Measurements from ENCODE around the gene TMA7.

TMA7 gene

DNA sequence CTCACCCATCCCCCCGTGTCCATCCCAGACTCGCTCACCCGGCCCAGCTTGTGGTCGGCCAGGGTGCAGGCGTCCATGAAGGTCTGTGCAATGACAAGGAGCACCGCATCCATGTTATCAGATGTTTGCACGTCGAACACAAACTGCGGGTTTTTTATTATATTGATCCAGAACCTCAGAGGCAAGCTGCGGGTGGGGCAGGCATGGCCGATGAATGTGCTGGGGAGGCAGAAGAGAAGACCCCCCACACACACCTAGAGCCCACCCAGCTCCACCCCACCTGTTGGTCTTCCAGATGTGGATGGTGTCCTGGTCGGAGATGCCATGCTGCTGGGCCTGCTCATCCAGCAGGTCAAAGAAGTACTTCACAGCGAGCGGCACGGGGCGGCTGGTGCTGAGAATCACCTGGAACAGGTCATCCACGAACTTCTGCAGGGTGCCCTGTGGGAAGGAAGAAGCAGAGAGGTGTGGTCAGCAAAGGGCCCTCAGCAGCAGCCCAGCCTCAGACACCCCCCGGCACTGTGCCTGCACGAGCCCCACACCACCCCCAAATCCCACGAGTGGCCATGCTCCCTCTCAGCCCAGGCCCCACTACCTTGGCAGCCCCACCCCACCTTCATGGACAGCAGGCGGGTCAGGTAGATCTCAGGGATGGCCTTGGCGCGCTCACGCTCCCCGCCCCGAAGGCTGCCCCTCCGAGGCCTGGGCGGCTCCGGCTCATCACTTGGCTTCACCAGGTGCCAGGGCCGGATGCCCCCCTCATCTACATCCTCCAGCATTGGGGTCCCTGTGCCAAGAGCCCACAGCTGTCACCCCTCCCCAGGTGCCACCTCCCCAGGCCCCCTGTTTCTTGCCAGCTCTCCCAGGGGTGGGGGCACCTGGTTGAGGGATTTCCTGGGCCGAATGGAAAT is 30.5 kb upstream of the TMA7 start:
- no peak for DNase-seq

DNA sequence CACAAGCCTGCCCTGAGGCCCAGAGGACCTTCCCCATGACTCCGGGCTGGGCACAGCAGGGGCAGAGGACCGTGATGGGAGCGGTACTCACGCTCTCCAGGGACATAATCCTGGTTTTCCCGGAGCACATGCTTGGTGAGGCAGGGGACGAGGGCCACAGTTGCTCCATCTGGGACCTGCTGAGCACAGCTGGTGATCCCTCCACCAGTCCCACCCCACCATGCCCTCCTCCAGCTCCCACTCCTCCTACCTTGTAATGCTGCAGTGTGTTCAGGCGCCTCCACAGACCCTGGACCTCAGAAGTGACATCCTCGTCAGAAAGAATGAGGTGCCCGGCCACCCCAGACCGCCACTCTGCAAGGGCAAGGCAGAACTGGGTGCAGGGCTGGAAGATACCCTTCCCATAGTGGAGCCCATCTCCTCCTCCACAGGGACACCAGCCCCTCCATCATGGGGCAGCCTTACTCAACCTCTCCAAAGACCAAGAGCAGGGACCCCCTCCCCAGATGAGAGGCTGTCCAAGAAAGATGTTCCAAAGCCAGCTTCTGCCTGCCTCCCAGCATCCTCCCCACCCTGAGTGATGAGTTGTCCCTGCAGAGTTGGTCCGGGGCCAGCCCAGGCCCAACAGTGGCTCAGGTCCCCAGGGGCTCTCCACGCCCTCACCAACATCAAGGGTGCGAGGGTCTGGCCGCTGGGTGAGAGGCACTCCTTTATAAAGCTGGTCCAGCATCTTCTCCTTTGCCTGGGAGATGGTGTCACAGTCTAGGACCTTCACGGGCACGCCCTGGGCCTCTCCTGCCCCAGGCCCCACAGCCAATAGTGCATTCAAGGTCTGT is 29.6 kb upstream of the TMA7 start:
- DNase-seq = no peak

DNA sequence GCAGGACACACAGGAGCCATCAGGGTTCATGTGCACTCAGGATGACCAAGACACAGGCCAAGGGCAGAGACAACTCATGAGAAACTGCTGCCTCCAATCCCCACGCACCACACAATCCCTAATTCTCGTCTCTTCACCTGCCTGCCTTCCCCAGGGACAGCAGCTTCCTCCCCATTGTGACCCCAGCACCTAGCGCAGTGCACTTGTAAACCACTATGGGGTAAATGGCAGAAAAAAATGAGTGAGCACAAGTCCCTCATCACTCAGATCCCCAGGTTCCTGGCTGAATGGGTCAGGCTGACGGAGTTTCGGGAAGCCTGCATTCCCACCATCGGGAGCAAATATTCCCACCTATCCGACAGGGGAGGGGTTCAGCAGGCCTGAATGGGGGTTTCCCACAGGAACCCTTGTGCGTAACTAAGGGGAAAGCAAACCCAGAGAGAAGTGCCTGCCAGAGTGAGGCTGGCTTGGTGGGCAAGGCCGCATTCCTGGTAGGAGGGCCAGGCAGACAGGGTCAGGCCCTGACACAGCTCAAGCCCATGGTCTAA is 28.9 kb upstream of the TMA7 start:
- DNase-seq = no peak

DNA sequence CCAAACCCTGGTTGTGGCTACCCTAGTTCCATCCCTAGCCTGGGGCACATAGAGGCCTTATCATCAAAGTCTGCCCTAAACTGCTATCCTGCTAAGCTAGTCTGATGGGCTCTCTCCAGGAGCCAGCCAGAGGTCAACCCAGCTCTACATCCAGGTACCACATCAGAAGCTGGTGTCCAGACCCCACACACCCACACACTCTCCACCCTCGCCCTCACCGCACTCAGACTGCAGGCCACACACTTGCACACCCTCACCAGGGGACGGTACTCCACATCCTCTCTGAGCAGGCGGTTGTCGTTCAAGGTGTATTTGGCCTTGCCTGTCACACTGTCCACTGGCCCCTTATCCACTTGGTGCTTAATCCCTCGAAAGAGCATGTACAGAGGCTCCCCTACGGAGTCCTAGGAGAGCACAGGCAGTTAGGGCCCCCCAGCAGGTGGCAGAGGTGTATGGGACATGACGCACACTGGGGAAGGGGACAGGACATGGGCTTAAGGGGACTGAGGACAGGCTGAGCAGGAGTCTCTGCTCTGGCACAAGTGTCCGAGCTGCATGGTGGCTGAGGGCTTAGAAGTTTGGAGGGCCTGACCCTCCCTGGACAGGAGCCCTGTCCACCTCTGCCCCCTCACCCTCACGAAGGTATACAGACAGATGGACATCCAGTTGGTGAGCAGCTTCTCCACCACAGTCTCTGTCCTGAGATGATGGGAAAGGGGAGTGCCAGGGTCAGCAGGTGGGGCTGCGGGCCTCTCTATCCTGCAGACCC is 28.3 kb upstream of the TMA7 start:
- no peak for DNase-seq

DNA sequence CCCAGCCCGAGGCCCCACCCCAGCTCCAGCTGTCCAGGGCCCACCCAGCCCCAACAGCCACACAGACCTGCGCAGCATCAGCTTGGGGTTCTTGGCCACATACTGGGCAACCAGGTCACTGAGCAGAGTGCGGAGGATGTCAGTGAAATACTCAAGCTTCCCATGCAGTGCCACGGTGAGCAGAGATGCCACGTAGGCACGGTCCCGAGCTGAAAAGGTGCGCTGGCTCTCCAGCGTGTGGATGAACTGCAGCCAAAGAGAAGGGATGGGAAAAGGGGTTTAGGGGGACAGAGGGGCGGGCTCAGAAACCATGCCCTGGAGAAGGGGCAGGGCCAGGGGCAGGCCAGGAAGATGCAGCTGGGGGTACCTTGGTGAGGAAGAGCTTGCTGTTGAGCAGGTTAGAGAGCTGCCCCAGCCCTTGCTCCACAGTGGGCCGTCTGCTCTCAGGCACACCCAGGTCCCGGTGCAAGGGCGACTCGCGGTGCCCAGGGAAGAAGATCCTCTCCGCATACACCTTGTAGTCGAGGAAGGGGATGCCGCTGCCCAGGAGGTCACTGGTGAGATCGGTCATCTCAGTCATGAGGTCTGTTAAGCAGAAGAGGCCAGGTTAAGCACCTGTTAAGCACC is 27.6 kb upstream of the TMA7 start:
- DNase-seq = no peak

DNA sequence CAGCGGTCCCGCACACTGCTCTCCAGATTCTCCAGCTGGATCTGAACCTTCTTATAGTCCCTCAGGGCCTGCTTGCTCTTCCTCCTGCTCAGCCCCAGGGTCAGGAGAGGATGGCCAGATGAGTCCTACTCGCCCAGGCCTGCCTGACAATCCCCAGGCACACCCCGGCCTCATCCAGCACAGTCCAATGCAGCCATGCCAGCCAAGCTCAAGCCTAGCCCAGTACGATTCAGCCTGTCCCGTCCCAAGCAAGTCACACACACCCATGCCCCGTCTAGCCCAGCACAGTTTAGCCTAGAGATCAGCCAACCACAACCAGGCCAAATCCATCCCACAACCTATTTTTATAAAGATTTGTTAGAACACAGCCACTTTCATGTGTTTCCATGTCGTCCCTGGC is 27.0 kb upstream of the TMA7 start:
- no peak for DNase-seq

DNA sequence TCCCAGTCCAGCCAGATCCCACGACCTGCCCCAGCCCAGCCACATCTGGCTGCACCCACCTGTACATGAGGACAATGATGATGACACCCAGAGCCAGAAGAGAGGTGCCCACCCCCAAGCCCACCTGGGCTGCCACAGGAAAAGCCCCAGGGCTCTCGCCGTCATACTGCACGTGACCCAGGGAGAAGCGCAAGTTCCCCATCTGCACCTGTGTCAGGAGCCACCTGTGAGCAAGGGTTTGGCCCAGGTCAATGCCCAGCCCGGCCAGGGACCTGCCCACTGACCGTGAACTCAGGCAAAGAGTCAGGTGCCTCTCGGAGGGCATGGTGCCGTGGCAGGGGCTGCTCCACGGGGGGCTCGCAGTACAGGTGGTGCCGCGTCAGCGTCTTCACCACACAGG is 26.4 kb upstream of the TMA7 start:
- no peak for DNase-seq

DNA sequence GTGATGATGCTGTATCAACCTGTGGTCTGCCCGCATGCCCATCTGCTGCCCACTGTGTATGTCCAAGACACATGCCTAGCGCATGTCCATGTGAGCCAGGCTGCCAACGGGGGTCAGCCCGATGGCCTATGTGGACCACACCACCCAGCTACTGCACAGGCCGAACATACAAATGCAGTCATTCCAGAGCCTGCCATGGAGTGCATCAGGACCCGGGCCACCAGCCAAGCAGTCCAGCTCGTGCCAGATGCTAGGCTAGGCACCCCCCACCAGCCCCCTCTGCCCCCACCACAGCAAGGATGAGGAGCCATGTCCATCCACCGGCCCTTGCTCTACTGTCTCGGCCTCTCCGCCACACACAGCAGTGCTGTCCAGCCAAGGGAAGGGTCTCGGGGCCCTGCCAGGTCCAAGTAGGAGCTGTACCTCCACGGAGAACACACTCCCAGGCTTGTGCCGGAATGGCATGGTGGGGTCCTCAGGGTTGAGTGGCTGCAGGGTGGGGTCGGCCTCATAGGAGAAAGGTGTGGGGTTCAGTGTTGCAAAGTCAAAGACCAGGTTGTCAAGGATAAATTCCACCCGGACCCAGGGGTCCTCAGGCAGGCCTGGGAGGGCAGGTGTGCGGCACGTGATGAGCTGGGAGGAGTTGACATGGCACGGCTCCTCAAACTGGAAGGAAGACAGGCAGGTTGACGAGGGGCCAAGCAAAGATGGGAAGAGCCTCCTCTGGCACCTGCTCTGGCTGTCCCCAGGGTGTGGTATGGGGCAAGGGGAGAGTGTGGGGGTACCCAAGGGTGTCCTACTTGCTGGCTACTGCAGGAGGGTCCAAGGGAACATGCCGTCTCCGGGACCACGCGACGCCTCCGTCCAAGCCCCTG is 25.4 kb upstream of the TMA7 start:
- no peak for DNase-seq

DNA sequence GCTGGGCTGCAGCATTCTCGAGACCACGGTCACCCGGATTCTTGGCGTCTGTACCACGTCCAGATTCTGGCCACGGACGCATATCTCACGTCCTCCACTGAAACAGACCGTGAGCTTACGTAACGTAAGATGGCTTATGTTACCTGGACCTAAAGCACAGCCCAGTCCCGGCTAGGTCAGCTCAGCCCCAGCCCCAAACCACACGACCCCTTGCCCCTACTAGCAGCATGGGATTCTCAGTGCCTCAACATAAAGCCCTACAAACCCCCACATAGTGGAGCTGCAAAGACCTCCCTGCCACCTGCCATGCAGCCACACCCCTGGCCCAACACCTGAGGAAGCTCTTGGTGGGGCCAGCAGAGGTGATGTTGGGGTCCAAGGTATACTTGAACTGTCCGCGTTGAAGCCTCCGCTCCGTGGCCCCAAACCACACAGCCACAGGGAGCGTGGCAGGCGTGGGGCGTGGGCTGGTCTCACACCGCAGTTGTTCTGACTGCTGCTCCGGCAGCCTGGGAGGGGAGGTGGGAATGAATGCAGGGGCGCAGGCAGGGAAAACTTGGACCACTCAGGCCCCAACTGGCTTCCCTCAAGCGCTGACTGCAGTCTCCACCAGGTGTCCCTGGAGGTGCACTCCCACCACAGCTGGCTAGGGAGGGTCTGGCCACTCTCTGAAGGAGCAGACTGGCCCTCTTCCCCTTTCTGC is 24.7 kb upstream of the TMA7 start:
- DNase-seq = no peak

DNA sequence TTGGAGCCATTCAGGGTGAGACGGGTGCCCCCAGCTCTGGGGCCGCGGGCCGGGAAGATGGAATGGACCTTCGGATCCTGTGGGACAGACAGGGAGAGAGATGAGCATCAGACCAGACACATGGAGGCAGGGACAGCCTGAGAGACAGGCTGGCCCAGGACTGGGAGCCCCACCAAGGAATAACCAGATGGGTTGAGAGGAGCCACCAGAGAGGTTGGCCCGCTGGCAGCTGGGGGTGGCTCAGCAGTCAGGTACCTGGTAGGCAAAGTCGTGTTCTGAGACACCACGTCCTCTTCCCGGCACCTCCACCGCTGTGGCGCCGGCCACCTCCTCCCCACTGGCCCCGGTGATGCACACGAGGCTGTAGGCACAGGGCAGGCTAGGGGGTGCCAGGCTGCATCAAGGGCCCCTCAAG is 24.0 kb upstream of the TMA7 start:
- DNase-seq = no peak

DNA sequence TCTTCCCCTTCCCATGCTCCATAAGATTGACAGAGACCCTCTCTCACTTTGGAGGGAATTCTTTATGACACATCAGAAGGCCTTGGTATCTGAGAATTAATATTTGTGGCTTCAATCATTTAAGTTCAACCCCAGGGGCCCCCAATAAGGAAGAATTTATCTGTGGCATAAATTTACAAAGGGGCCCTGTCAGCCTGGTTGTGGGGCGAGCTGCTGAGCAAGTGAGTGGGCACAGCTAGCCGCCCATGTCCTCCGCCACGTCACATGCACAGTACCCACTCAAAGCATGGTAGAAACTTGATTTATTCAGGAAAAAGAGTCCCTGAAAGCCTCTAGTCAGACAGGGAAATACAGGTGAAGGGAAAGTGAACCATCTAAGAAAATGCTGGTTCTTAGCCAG is 23.5 kb upstream of the TMA7 start:
- no peak for DNase-seq

DNA sequence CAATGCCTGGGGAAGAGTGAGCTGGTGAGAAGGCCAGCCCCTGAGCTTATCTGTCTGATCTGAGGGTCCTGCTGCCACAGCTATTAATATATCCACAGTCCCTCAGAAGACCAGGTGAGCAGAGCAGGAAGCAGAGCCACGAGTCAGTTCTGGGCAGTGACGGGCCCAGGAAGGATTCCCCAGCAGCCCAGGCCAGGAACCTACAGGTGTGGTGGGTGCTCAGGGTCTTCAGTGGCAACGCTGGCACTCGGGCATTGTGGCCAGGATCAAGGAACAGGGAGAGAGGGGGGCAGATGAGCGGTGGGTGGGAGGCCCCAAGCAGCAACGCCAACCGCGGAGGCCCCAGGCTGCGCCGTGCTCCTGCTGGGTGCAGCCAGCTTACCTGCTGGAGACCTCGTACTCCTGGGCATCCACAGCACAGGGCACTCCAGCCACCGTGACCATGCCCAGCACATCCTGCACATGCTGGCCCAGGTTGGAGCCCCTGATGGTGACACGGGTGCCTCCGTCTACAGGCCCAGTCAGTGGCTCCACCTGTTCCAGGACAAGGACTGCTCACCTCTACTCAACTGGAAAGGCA is 22.4 kb upstream of the TMA7 start:
- DNase-seq = no peak

DNA sequence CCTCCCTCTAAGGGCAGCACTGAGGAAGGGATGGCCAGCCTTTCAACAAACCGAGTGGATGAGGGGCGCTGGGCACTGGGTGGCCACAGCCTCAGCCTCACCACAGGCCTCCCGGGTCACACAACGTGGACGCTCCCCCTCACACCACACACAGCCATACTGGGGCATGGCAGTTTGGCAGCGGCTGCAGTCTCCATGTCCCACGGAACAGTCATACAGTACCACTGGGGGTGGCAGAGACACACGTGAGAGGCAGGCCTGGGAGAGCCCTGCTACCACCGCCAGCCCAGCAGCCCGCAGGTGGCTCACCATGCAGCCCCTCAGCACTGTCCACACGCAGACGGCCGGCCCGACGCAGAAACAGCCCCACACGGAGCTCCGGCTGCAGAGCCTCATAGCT is 21.9 kb upstream of the TMA7 start:
- DNase-seq = no peak

DNA sequence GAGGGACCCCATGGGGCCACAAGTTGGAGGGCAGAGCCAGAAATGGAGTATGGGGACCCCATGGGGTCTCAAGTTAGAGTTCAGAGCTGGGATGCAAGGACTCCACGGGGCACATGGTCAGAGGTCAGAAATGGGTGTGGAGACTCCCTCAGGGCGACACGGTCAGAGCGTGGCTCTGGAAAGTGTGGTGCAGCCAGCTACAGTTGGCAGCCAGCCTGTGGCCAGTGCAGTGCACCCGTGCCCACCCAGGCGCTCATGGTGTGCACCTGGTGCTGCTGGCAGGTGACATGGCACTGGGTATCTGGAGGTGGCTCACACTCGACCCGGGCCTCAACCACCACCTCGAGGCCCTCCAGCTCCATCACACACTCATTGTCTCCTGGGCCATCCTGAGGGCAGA is 21.4 kb upstream of the TMA7 start:
- DNase-seq = no peak

DNA sequence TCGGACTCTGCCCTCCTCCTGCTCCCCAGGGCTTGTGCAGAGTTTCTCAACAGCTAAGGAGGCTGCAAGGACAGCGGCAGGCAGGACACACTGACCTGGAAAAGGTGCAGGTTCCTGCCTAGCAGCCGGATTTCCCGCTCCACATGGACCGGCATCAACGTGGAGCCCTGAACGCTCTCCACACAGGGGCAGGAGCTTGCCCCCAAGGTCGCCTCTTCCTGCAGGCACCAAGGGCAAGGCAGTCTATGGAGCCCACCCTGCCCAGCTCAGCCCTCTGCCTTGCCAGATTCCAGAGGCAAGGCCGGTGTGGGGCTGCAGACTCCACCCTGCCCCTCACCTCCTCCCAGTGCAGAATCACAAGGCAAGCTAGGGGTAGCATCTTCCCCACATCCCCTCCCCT is 20.9 kb upstream of the TMA7 start:
- no peak for DNase-seq

DNA sequence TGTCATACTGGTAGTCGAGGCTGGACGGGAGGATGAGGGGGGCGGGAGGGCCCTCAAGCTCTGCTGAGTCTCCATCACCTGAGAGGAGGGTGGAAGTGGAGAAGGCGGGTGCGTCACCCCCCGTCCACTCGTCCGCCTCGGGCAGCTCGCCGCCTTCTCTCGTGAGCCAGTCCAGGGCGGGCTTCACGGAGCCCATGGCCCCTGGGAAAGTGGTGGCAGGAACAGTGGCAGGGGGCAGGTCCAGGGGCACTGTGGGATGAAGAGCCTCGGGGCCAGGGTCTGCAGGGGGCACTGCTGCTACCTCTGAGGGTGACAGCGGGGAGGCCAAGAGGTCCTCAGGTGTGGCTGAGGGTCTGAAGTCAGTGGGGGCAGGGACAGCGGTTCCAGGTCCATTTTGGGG is 20.5 kb upstream of the TMA7 start:
- DNase-seq = no peak

DNA sequence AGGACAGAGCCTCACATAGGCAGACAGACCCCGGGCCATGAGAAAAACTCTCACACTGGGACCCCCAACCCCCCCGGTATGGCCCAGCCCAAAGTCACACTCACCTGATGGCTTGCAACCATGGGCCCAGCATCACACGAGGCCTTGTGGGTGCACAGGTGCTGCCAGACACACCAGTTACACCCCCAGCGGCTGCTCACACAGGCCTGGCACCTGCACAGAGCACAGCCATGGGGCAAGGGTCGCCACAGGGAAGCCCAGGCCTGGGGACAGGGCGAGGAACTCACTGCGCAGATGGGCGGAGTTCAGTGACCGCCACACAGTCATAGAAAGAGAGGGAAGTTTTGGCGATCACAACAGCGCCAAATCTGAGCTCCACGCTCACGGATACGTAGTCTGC is 19.5 kb upstream of the TMA7 start:
- no peak for DNase-seq

DNA sequence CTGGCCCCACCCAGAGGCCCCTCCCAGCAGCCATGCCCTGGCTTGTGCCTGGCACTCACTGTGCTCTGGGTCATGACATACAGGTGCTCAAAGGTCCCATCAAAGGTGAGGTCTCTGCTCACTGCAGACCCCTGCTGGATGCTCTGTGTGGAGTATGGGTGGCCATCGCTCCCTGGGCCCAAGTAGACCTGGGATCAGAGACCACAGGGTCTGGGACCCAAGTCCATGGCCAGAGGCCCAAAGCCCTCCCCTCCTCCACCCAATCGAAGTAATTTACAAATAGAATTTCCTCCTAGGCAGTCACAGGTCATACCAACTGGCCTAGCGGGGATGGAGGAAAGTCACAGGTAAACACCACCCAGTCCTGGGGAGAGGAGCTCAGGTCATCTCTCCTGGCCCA is 17.8 kb upstream of the TMA7 start:
- DNase-seq = no peak

DNA sequence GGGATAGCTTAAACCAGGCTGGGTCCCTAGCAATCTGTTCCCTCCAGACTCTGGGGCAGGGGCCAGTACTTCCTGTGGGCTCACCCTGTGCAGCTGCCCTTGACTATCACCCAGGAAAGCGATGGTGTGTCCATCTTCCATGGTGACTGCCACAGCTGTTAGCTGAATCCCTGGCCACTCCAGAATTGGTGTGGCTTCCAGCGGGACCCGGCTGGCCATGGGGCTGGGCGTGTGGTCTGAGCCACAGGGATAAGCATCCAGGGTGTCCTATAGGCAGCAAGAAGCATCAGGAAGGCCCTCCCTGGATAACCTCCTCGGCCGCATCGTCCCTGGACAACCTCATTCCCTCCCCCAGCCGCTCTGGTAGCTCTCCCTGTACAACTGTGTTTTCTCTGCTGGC is 17.4 kb upstream of the TMA7 start:
- DNase-seq = no peak

DNA sequence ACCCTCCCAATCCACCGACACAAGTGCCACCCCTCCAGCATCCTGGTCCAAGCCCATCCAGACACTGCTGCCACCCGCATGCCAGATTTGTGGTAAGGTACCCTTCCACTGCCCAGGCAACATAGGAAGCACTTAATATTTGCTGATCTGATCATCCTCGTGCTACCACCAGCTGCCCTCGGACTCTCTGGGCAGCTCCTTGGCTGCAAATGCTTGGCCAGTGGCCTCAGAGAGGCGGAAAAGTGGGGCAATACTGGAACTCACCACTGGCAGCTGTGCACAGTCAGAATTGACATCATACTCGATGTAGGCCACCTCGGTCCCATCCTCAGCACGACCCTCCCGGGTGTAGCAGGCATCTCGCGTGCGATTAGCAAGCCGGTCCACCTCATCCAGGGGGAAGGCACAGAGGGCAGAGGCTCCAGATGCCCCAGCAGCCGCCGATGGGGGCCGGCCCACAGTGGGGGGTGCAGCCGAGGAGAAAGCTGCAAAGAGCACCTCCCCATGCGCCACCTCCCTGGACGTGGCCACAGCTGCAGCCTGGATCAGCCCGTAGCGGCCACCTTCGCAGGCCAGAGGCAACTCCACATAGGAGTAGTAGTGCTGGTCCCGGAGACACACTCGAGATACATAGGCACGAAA is 16.7 kb upstream of the TMA7 start:
- DNase-seq = no peak

All from bone marrow (tissue), 2 donors.